ENCODE measurements around the gene GPR146. TPM values are rescaled to one million over a fixed set of nuclear protein-coding genes. Genes with fewer than 3 reads are reported as not detected.

GPR146 gene
- total and polyA plus RNA-seq, 2 of the 13 experiments (the other 11 are each of a cell fraction or from before 2014, with no cell fraction given), result 2.0 to 15.9 TPM

DNA sequence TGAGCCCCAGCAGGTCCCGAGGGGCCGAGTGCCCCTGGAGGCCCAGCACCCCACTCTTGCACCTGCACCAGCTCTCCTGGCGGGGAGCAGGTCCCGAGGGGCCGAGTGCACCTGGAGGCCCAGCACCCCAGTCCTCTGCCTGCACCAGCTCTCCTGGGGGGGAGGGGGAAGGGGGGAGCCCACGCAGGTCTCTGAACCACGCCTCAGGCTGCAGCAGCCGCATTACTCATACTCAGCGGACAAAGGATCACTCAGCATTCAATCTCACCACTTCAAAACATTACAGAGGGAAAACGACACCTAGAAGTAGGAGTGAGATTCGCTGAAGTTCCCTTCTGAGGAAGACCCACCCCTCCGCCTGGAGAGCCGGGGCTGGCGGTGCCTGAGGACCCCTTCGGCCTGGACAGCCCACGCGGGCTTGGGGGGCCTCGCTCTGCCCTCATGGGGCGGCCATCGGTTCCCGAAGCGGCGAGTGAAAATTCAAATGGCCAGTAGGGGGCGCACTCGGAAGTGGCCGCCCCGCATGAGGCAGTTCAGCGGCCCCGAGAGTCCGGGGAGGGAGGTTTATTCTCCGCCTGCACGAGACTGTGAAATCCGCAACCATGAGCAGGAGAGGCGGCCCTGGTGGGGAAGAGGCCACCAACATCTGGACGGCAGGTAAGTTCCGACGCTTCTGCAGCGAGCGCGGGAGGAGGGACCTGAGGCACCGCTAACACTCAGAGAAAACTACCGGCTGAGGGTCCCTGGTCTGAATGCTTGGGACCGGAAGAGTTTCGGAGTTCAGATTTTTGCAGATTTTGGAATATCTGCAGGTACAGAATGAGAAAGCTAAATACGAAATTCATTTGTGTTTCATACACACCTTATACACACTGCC lies 42.5 kb downstream of the GPR146 start (continued):
- TF ChIP-seq GATA4 (IDR thresholded peaks at IDR 0.05; ENCODE audit: borderline replicate concordance, low read depth) (no peak), SAP130 (CRISPR knock-in tag; IDR thresholded peaks at IDR 0.05; ENCODE audit: low read depth) (peak; percentile 80), SRY (CRISPR knock-in tag; IDR thresholded peaks at IDR 0.05) (no peak), ZNF589 (CRISPR knock-in tag; conservative IDR thresholded peaks at IDR 0.05) (no peak), MTF1 (CRISPR knock-in tag; IDR thresholded peaks at IDR 0.05) (no peak), ZGPAT (CRISPR knock-in tag; IDR thresholded peaks at IDR 0.05) (peak; percentile 92), ELF4 (CRISPR knock-in tag; IDR thresholded peaks at IDR 0.05; ENCODE audit: borderline replicate concordance) (no peak), ZNF780A (CRISPR knock-in tag; IDR thresholded peaks at IDR 0.05) (no peak), SIX4 (CRISPR knock-in tag; IDR thresholded peaks at IDR 0.05) (peak; percentile 63; the same call in 1 of the 2 replicates), SRSF4 (IDR thresholded peaks at IDR 0.05; ENCODE audit: low read depth, low read length, poor library complexity, severe bottlenecking) (no peak), ZNF235 (CRISPR knock-in tag; IDR thresholded peaks at IDR 0.05; ENCODE audit: borderline replicate concordance) (no peak), GABPB1 (CRISPR knock-in tag; IDR thresholded peaks at IDR 0.05) (peak; percentile 74; the same call in 1 of the 2 replicates), ZNF18 (CRISPR knock-in tag; IDR thresholded peaks at IDR 0.05; ENCODE audit: insufficient replicate concordance) (peak; percentile 59), TCF12 (IDR thresholded peaks at IDR 0.05) (no peak), TCF12 (CRISPR knock-in tag; IDR thresholded peaks at IDR 0.05) (no peak), ZNF501 (CRISPR knock-in tag; IDR thresholded peaks at IDR 0.05) (peak; percentile 92), ZNF709 (CRISPR knock-in tag; IDR thresholded peaks at IDR 0.05) (peak; percentile 77; the same call in 1 of the 2 replicates), SP5 (CRISPR knock-in tag; IDR thresholded peaks at IDR 0.05; ENCODE audit: borderline replicate concordance, low read depth) (no peak; the same call in 1 of the 2 replicates), ZNF225 (CRISPR knock-in tag; IDR thresholded peaks at IDR 0.05) (no peak), ZNF7 (CRISPR knock-in tag; IDR thresholded peaks at IDR 0.05) (no peak), BRF2 (CRISPR knock-in tag; IDR thresholded peaks at IDR 0.05) (peak; percentile 72; the same call in 1 of the 2 replicates)
- TF ChIP-seq, protein P1, sequence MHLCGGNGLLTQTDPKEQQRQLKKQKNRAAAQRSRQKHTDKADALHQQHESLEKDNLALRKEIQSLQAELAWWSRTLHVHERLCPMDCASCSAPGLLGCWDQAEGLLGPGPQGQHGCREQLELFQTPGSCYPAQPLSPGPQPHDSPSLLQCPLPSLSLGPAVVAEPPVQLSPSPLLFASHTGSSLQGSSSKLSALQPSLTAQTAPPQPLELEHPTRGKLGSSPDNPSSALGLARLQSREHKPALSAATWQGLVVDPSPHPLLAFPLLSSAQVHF (CRISPR knock-in tag; IDR thresholded peaks at IDR 0.05), result no peak
- TF ChIP-seq, protein P2, sequence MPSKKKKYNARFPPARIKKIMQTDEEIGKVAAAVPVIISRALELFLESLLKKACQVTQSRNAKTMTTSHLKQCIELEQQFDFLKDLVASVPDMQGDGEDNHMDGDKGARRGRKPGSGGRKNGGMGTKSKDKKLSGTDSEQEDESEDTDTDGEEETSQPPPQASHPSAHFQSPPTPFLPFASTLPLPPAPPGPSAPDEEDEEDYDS (CRISPR knock-in tag; IDR thresholded peaks at IDR 0.05), result 0 out of 2 replicates have a peak, but pooled peaks have one; percentile 48

All from HepG2 (cell line).